ENCODE data around the gene PCK1. TPM values are rescaled to one million over a fixed set of nuclear protein-coding genes. Genes with fewer than 3 reads are reported as not detected.

Gene PCK1
- polyA plus RNA-seq, 1 experiment, result not detected

GRCh38 chr20:57589123-57589727 lies 28.3 kb downstream of the PCK1 start:
- H3K27ac ChIP-seq (ENCODE audit: low read depth, low read length), result no peak overlapping the region
- no peak overlapping the region for H3K4me3 ChIP-seq (ENCODE audit: low read depth, low read length)
- ChIA-PET CTCF (no interaction called here), POLR2A (no interaction called here)
- H3K9me3 ChIP-seq (ENCODE audit: control insufficient read depth, insufficient read depth, low read length), result peaks cover 3% of the 10 kb centered on the region; the same call in 1 of the 2 replicates
- H3K27me3 ChIP-seq (ENCODE audit: control insufficient read depth, insufficient read depth, low read length), result peaks cover 5% of the 10 kb centered on the region
- no peak for TF ChIP-seq CTCF (IDR thresholded peaks at IDR 0.05; ENCODE audit: low read depth, low read length)
- DNase-seq (ENCODE audit: low read depth, low spot score), result no peak

- peaks cover 3% of the 10 kb centered on the region; the same call in 1 of the 2 replicates for H3K9me3 ChIP-seq (ENCODE audit: control insufficient read depth, insufficient read depth, low read length)
- no peak for TF ChIP-seq CTCF (IDR thresholded peaks at IDR 0.05; ENCODE audit: low read depth, low read length)
- POLR2A ChIA-PET, result no interaction called here
- no peak overlapping the region for H3K27ac ChIP-seq (ENCODE audit: low read depth, low read length)
- H3K27me3 ChIP-seq (ENCODE audit: control insufficient read depth, insufficient read depth, low read length), result no peaks in the 10 kb centered on the region
- DNase-seq (ENCODE audit: low read depth, low spot score), result no peak
- CTCF ChIA-PET, result no interaction called here
- H3K4me3 ChIP-seq (ENCODE audit: low read depth, low read length), result no peak overlapping the region
Observed at GRCh38 chr20:57589728-57590484, 29.0 kb downstream of the PCK1 start.

GRCh38 chr20:57590485-57591288 lies 29.8 kb downstream of the PCK1 start:
- Histone ChIP-seq H3K27me3 (ENCODE audit: control insufficient read depth, insufficient read depth, low read length) (no peaks in the 10 kb centered on the region), H3K27ac (ENCODE audit: low read depth, low read length) (no peak overlapping the region), H3K9me3 (ENCODE audit: control insufficient read depth, insufficient read depth, low read length) (peaks cover 3% of the 10 kb centered on the region; the same call in 1 of the 2 replicates), H3K4me3 (ENCODE audit: low read depth, low read length) (no peak overlapping the region)
- POLR2A ChIA-PET, result no interaction called here
- TF ChIP-seq CTCF (IDR thresholded peaks at IDR 0.05; ENCODE audit: low read depth, low read length), result no peak
- CTCF ChIA-PET, result interaction anchor here (10.2 kb wide), 1 partner anchor 75 kb away, joined by 114 read pairs; no protein-coding TSS in a partner anchor
- DNase-seq (ENCODE audit: low read depth, low spot score), result no peak

DNA sequence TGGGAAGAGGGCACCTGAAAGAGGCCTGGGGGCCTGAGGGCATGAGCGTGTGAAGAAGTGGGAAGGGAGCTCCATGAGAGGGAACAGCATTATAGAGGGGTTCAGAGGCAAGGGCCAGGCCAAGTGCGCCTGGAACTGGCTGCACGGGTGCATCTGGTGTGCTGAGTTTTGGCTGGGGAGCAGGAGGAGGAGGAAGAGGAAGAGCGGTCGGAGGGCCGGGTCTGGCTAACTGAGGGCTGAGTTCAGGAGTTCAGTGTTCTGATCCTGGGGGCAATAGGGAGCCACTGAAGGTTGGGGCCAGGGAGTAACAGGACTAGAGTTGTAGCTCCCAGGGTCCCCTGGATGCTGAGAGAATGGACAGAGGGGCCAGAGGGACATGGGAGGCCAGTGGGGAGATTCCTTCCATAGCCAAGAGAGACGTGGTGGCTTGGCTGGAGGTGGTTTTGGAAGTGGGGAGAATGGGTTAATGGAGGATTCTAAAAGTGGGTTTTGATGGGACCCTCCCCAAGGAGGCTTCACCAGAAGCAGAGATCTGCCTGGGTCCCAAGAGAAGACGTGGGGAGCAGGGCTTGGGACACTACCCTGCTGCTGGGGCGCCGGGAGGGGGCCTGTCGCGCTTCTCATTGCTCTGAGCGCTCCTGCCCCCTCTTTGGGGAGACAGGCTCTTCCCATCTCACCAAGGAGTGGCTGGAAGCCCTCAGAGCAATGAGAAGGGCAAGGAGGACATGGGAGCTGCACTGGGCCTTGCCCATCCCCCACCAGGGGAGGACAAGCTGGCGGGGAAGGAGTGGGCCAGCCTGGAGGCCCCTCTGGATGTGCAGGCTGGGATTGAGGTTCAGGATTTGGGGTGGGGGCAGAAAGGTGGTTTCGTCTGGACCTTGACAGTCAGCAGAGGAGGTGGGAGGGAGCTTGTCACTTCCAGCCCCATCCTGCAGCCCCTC lies 30.6 kb downstream of the PCK1 start:
- no peaks in the 10 kb centered on the region for H3K27me3 ChIP-seq (ENCODE audit: control insufficient read depth, insufficient read depth, low read length)
- no peak for DNase-seq (ENCODE audit: low read depth, low spot score)
- ChIA-PET CTCF (interaction anchor here (10.2 kb wide), 1 partner anchor 76 kb away, joined by 114 read pairs; no protein-coding TSS in a partner anchor), POLR2A (no interaction called here)
- H3K9me3 ChIP-seq (ENCODE audit: control insufficient read depth, insufficient read depth, low read length), result peaks cover 3% of the 10 kb centered on the region; the same call in 1 of the 2 replicates
- TF ChIP-seq CTCF (IDR thresholded peaks at IDR 0.05; ENCODE audit: low read depth, low read length), result no peak
- no peak overlapping the region for H3K4me3 ChIP-seq (ENCODE audit: low read depth, low read length)
- H3K27ac ChIP-seq (ENCODE audit: low read depth, low read length), result no peak overlapping the region
